HG02884 (cell line): ENCODE results near the gene LRCOL1.

Experiments used
- ATAC-seq: cut with Tn5 transposase; IDR thresholded peaks from one replicate; pipeline ENCODE4 v1.9.1; 2021; ENCODE audit warnings: mild to moderate bottlenecking, moderate library complexity; ENCODE audit not compliant: unreplicated experiment

Gene LRCOL1

DNA sequence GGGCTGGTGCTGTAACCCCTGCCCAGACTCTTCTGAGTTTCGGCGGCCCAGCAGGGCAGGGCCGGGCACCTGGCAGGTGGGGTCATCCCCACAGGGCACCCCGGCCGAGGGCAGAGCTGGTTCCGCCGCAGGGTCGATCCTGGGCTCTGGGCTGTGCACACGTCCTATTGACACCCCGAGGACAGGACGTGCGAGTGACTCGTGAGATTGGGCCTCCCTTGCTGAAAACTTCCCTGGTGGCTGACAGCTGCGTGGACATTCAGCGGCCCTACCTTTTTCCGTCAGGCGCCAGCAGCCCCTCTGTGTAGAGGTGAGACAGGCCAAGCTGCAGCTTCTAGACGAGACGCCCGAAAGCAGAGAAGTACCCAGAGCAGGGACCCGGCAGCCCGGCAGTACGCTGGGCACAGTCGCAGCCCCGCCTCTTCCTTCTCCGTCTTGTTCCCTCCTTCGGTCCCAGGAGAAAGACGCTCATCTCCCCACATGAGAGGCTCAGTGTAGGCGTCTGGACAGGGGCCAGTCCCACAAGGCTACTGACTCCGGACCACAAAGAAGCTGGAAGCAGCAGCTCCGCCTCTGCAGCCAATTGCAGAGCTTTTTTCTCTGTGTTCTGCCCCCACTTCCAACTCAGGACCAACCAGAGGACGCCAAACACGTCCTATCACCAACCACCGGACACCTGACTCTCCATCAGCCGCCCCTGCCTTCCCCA lies at the start of gene LRCOL1:
LRCOL1 (minus strand) TSS at position 532 of the 709 bp plus-strand sequence. CDS start 4,331 bp downstream, outside the sequence.
- ATAC-seq = no peak

GRCh38 chr12:132660052-132660451 lies 49.7 kb upstream of the LRCOL1 start:
- no peak for ATAC-seq

DNA sequence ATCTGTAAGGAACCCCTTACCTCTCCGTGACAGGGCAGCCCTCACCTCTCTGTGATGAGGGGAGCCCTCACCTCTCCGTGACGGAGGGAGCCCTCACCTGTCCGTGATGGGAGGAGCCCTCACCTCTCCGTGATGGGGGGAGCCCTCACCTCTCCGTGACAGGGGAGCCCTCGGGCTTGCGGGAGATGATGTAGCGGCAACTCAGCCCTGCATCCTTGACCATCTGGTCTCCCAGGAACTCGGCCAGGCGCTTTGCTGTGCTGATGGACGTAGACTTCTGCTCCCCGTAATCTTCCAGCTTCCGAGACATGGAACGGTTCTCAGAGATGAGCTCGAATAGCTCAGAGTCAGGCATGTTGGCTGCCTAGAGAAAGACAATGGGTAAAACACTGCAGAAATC lies 48.8 kb upstream of the LRCOL1 start:
- no peak for ATAC-seq

DNA sequence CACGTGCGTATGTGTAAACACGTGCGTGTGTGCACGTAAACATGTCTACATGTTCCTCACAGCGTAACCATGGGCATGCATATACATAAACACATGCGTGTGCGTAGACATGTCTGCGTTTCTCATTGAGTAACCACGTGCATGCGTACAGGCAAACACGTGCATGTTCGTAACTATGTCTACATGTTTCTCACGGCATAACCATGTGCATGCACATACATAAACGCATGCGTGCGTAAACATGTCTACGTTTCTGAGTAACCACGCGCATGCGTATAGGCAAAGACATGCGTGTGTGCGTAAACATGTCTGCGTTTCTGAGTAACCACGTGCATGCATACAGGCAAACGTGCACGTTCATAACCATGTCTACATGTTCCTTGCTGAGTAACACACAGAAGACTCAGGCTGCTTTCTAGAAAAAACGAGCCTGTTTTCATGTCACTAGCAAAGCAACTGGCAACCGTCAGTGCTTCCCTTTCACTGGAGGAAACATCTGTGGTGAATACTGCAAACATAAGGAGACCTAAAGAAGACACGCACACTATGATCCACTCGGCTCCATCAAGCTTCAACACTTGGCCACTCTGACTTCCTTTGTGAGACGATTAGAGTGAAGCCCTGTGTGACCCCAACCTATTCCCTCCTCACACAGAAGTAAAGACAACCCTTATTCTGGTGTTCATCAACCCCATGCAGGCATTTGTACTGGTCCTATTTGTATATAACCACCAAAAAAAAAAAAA lies 47.9 kb upstream of the LRCOL1 start:
- ATAC-seq = no peak

GRCh38 chr12:132657004-132657727 lies 46.8 kb upstream of the LRCOL1 start:
- ATAC-seq = no peak

- ATAC-seq = no peak
Observed at GRCh38 chr12:132653567-132654290, 43.3 kb upstream of the LRCOL1 start.

DNA sequence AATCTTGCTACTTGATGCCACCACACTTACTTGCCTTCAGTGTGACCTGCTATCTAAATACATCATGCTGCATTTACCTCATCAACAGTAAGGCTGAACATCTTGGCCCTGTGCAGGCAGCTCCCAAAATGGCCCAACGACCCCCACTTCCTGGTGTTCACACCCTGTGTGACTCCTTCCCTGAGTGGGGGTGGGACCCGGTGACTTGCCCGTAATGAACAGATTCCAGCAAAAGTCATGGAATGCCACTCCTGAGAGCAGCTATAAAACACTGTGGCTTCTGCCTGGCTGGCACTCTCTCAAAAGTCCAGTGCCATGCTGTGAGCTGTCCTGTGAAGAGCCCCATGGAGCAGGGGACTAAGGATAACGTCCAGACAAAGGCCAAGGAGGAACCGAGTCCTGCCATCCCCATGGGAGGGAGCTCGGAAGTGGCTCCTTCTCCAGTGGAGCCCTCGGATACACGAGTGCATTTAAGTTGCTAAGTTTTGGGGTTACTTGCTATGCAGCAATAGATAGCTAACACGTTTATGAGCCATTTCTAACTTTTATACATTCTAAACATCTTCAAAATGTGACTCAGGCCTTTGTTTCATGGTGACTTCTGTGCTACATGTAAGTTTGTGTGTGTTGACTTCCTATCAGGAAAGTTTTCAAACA lies 41.2 kb upstream of the LRCOL1 start:
- ATAC-seq = no peak

GRCh38 chr12:132649226-132649945 lies 39.0 kb upstream of the LRCOL1 start:
- ATAC-seq = no peak

DNA sequence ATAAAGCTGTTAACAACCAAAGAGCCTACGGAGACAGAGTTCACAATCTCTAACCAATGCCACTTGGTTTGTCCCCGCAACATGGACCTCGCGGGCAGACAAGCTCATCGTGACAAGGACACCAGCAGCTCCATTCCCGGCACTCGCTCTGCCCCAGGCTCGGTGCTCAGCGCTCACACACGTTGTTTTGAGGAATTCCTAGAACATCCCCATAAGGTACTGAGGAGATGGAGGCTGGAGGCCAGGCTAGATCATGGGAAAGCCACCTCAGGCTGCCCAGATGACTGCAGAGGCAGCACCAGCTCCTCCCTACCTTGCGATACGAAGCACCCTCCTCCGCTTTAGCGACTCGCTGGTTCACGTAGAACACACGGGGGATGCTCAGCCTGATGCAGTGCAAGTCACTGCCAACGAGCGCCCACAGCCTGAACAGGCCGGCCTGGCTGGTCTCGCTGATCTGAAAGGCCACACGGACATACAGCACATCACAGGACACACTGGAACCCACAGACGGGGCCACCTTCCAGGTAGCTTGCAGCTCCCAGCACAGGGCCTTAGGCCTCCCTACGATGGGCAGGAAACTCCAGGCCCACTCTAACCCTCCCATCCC lies 38.3 kb upstream of the LRCOL1 start:
- ATAC-seq = no peak

- ATAC-seq = no peak
Observed at GRCh38 chr12:132647858-132648257, 37.5 kb upstream of the LRCOL1 start.

DNA sequence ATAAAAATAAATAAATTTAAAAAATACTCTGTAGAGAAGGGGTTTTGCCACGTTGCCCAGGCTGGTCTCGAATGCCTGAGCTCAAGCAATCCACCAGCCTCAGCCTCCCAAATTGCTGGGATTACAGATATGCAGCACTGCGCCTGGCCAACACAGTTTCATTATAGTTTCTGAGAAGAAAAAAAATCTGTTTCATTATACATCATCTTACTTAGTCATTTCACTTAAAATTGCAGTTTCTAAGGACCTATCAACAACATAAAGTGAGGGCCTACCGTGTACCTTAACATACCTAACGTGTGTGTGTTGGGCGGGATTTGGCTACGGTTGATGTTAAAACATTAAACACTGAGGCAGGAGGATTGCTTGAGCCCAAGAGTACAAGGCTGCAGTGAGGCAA lies 36.5 kb upstream of the LRCOL1 start:
- no peak for ATAC-seq

DNA sequence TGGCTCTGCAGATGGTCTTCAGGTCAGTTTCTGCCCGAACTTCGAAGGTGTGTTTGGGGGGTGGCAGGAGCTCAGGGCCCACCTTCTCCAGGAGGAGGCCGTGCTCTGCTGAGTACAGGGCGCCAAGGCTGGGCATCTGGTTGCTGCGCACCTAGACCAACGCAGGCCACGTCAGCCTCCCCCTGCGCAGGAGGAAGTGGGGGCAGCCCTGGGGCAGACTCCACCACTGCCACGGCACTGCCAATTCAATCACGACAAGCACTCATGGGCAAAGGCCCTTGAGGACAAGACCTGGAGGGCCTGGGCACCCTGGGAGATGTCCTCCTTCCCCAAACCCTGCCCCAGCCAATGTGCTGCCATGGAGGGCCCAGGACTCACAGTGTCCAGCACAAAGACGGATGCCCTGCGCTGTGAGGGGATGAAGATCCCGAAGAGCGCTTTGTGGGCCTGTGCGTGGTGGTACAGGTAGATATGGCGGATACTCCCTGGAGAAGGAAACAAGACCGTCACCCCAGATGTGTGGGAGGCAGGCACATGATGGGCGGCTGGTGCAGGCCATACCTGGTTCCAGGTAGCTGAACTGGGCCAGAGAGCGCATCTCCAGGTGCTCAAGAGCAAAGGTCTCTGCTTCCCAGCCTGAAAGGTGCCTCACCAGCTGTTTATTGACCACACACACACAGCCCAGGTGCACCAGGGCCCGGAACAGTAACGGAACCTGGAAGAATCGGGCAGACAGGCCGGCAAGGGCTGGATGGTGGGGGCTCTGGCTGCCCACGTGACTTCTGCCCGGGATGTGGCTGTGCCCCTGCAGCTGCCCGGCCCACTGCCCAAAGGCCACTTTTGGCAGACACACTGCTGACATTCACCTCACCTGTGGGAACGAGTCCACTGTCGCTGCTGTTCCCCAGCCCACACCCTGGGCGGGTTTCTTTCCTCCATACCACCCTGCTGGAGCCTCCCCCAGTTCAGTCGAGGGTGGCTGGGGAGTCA lies 32.8 kb upstream of the LRCOL1 start:
- ATAC-seq = no peak

DNA sequence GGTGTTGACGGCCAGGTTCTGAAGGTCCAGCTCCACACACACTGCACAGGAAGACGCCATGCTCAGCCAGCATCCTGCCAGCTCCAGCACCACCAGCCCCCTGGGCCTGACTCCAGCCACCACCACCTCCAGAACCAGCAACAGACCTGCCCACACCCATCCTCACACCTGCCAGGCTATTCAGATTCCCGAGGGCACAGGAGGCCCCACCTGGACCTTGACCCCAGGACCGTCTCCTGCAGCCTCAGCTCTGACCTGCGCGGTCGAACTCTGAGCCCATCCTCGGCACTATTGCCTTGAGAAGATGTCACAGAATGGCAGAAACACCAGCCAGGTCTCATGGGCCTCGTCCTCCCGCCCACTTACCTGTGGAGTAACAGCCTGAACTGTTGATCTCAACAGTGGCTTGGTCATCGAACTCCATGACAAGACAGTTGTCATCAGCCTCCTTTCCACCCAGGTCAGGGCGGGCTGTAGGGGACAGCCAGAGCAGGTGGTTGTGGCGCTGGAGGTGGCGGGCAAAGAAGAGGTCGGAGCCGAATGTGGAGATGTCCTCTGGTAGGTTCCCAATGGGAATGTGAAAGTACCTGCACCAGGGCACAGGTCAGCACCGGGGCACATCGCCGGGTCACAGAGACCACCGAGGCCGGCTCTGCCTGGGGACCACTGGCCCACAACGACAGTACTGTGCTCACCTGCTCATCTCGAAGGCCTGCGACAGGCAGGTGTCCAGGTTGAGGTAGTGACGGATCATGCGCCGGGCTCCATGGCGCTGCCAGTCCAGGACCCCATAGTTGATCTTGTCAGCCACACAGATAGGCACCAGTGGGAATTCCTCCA lies 31.6 kb upstream of the LRCOL1 start:
- no peak for ATAC-seq

- no peak for ATAC-seq
Observed at GRCh38 chr12:132640936-132641335, 30.6 kb upstream of the LRCOL1 start.

GRCh38 chr12:132639956-132640520 lies 29.7 kb upstream of the LRCOL1 start:
- ATAC-seq = no peak

- ATAC-seq = no peak
Observed at GRCh38 chr12:132638541-132639408, 28.4 kb upstream of the LRCOL1 start.
